HG02852 (cell line): ENCODE data around the gene RUVBL1.

Experiments used
- ATAC-seq: cut with Tn5 transposase; IDR thresholded peaks from one replicate; pipeline ENCODE4 v1.9.1; 2021; ENCODE audit warnings: mild to moderate bottlenecking, moderate library complexity; ENCODE audit not compliant: unreplicated experiment

RUVBL1 gene

DNA sequence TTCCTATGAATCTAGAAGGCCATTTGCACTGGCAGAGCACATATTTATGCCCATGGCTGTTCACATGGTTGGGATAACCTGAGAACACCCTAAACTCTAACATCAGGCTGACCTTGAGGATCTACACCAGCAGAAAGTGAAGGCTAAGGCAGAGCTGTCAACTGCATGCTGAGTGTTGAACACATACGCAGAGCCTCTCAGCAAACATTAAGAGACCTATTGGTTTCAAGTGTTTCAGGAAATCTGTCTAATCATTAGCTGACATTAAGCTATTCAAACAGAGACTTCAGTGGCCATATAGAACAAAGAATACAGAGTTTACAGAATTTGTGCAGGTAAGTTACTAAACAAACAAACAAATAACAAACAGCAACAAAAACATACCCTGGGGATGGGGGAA lies 87.5 kb downstream of the RUVBL1 start:
- ATAC-seq = no peak

DNA sequence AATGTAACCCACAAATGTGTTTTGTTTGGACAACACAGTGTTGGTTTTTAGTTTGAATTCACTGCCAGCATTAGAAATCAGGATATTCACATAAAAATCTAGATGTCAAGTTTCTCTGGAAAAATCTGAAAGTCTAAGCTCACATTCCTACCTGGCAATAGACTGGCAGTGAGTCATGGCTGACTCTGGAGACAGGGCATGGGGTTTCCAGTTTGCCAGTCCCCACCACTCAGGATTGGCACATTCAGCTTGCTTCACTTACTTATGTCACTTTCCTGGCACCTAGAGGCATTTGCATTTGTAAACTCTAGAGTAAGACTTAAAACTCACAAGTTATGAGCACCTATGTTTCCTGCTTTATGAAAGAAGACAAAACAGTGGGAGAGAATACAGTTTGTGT lies 90.5 kb downstream of the RUVBL1 start:
- ATAC-seq = no peak
